ENCODE measurements around the gene GCC1. TPM values are rescaled to one million over a fixed set of nuclear protein-coding genes. Genes with fewer than 3 reads are reported as not detected.

The GCC1 gene
- total RNA-seq, 1 donor from 2014 or later: 19.9 TPM

DNA sequence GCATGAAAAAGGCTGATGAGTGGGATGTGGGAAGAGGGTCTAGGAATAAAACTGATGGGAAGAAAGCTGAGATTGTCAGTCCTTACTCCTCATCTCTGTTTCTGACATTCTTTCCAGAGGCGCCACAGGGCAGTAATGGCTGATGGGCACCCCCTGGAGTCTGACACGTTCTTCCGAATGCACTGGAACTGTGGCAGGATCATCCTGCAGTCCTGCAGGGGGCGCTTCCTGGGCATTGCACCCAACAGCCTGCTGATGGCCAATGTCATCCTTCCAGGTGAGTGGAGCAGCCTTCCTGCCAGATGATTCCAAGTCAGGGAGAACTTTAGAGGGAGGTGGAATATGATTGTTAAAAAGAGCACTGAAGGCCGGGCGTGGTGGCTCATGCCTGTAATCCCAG lies 12.9 kb upstream of the GCC1 start:
- Mint-ChIP-seq H3K4me1 (ENCODE audit: low read depth) (no peaks in the 10 kb centered on the region), H3K9me3 (ENCODE audit: low read depth) (no peaks in the 10 kb centered on the region), H3K27me3 (ENCODE audit: low read depth) (peaks cover 25% of the 10 kb centered on the region), H3K36me3 (ENCODE audit: low read depth) (no peaks in the 10 kb centered on the region), H3K27ac (ENCODE audit: unreplicated experiment) (no peak overlapping the region), H3K4me3 (ENCODE audit: unreplicated experiment) (no peak overlapping the region)
- DNase-seq (ENCODE audit: low spot score): no peak
- TF ChIP-seq, protein P1, sequence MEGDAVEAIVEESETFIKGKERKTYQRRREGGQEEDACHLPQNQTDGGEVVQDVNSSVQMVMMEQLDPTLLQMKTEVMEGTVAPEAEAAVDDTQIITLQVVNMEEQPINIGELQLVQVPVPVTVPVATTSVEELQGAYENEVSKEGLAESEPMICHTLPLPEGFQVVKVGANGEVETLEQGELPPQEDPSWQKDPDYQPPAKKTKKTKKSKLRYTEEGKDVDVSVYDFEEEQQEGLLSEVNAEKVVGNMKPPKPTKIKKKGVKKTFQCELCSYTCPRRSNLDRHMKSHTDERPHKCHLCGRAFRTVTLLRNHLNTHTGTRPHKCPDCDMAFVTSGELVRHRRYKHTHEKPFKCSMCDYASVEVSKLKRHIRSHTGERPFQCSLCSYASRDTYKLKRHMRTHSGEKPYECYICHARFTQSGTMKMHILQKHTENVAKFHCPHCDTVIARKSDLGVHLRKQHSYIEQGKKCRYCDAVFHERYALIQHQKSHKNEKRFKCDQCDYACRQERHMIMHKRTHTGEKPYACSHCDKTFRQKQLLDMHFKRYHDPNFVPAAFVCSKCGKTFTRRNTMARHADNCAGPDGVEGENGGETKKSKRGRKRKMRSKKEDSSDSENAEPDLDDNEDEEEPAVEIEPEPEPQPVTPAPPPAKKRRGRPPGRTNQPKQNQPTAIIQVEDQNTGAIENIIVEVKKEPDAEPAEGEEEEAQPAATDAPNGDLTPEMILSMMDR (IDR thresholded peaks at IDR 0.05): peak; percentile 36

DNA sequence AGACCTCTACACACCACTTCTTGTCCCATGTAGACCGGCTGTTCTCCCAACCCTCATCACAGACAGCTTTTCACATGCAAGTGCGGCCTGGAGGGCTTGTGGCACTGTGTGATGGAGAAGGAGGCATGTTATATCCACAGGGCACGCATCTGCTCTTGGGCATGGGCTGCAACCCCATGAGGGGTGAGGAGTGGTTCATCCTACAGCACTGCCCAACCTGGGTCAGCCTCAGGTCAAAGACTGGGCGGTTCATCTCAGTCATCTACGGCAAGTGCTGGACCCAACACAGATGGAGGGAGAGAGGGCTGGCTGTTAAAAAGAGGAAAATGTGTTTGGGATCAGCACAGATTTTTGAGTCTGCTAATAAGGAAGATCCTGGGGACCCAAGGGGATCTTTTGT lies 10.3 kb upstream of the GCC1 start:
- H3K27me3 Mint-ChIP-seq (ENCODE audit: low read depth): peaks cover 16% of the 10 kb centered on the region
- DNase-seq (ENCODE audit: low spot score): no peak

DNA sequence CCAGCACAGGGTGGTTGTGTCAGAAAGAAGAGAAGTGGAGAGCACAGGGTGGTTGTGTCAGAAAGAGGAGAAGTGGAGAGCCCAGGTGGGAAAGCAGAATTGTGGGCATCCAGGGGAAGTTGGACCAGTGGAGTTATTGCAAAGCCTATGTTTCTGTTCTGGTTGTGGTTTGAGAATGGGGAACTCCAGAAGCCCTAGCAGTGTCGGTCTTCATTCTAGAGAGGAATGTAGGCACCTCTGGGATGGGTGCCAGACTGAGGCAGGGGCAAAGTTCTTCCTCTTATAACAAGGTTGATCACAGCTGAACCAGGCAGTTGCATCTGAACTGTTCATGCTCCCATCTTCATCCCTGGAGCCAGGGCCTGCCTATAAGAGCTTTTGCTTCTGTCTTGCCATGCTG lies 9.1 kb upstream of the GCC1 start:
- no peak overlapping the region for H3K27ac Mint-ChIP-seq (ENCODE audit: unreplicated experiment)
- no peak overlapping the region for H3K4me3 Mint-ChIP-seq (ENCODE audit: unreplicated experiment)
- peaks cover 10% of the 10 kb centered on the region for H3K27me3 Mint-ChIP-seq (ENCODE audit: low read depth)
- TF ChIP-seq, protein P1 (IDR thresholded peaks at IDR 0.05): no peak
- H3K4me1 Mint-ChIP-seq (ENCODE audit: low read depth): peaks cover 6% of the 10 kb centered on the region
- H3K9me3 Mint-ChIP-seq (ENCODE audit: low read depth): no peaks in the 10 kb centered on the region
- peaks cover 12% of the 10 kb centered on the region for H3K36me3 Mint-ChIP-seq (ENCODE audit: low read depth)
- DNase-seq (ENCODE audit: low spot score): no peak

More for the DNA sequence above, 10.3 kb upstream of the GCC1 start:
- Mint-ChIP-seq H3K36me3 (ENCODE audit: low read depth) (peaks cover 10% of the 10 kb centered on the region), H3K27ac (ENCODE audit: unreplicated experiment) (no peak overlapping the region), H3K4me1 (ENCODE audit: low read depth) (no peaks in the 10 kb centered on the region), H3K9me3 (ENCODE audit: low read depth) (no peaks in the 10 kb centered on the region), H3K4me3 (ENCODE audit: unreplicated experiment) (no peak overlapping the region)
- TF ChIP-seq, protein P1 (IDR thresholded peaks at IDR 0.05): no peak

DNA sequence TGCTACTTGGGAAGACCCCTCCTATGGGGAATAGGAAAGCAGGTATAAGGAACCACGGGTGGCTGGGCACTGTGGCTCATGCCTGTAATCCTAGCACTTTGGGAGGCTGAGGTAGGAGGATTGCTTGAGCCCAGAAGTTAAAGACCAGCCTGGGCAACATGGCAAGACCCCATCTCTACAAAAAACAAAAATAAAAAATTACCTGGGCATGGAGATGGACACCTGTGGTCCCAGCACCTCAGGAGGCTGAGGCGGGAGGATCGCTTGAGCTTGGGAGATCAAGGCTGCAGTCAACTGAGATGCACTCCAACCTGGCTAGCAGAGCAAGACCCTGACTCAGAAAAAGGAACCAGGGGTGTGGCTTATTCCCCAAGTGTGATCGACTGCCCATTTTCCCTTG lies 7.2 kb upstream of the GCC1 start:
- DNase-seq (ENCODE audit: low spot score): no peak
- Mint-ChIP-seq H3K9me3 (ENCODE audit: low read depth) (no peaks in the 10 kb centered on the region), H3K4me1 (ENCODE audit: low read depth) (peaks cover 17% of the 10 kb centered on the region), H3K4me3 (ENCODE audit: unreplicated experiment) (no peak overlapping the region), H3K36me3 (ENCODE audit: low read depth) (peaks cover 12% of the 10 kb centered on the region), H3K27me3 (ENCODE audit: low read depth) (peaks cover 7% of the 10 kb centered on the region), H3K27ac (ENCODE audit: unreplicated experiment) (no peak overlapping the region)
- TF ChIP-seq, protein P1 (IDR thresholded peaks at IDR 0.05): no peak

DNA sequence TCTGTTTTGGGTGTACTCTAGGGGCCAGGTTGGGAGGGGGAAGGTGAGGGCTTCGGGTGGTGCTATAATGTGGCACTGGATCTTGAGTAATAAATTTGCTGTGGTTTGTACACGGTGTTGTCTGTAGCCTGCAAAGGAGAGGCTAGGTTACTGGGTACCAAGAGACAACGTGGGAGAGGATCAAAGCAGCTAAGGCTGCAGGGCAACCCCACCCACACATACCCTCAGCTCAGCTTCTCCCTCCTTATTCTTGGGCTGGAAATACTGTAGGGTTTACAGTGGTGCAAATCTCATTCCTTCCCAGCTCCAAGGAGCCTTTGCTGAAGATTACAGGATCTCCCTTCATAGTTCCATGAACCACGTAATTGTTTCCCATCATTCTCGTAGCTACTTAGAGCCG lies 6.2 kb upstream of the GCC1 start:
- peaks cover 18% of the 10 kb centered on the region for H3K4me1 Mint-ChIP-seq (ENCODE audit: low read depth)
- H3K36me3 Mint-ChIP-seq (ENCODE audit: low read depth): peaks cover 12% of the 10 kb centered on the region
- DNase-seq (ENCODE audit: low spot score): no peak
- no peaks in the 10 kb centered on the region for H3K9me3 Mint-ChIP-seq (ENCODE audit: low read depth)
- H3K4me3 Mint-ChIP-seq (ENCODE audit: unreplicated experiment): no peak overlapping the region
- H3K27ac Mint-ChIP-seq (ENCODE audit: unreplicated experiment): no peak overlapping the region
- TF ChIP-seq, protein P1 (IDR thresholded peaks at IDR 0.05): no peak
- peaks cover 4% of the 10 kb centered on the region for H3K27me3 Mint-ChIP-seq (ENCODE audit: low read depth)
